Fibroblast of villous mesenchyme (primary cell): ENCODE data around the gene CCDC185. TPM values are rescaled to one million over a fixed set of nuclear protein-coding genes. Genes with fewer than 3 reads are reported as not detected.

Source experiments
- DNase-seq: peaks from one replicate; pipeline ENCODE4 v3.0.0-alpha.2; 2010; ENCODE audit warnings: low read depth
- H3K4me3 ChIP-seq: 2 replicates; pipeline ENCODE4 v1.5.1; 2011; ENCODE audit warnings: low read depth, mild to moderate bottlenecking, low read length
- total RNA-seq: library from RNA; depleted of rRNA; stranded (reverse); fragments of >200 nt; gene quantifications from 2 replicates; pipeline ENCODE4 v1.2.3, GENCODE V29; 2012
- TF ChIP-seq, protein P1 (sequence below): IDR thresholded peaks from 2 replicates; pipeline ENCODE4 v1.5.1; 2012; ENCODE audit warnings: low read depth, mild to moderate bottlenecking, low read length; ENCODE audit not compliant: insufficient read depth

The CCDC185 gene
- total RNA-seq, 1 donor = not detected

DNA sequence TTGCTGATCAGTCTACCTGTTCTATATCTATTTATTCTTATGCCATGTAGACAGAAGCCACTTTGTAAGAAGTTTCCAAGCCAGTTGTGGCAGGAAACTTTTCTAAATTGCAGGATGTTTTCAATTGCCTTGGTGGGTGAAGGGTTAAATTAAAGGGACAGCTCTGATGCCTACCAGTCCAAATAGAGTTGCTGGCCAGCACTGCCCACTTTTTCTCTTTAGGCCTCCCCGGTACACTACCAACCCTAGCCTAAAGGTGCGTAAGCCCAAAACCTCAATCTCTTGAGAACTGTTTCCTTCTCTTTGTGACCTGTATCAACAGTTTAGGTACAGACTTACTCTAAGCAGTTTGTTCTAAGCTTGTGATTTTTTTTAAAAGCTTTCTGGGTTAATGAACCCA lies 44.8 kb upstream of the CCDC185 start:
- H3K4me3 ChIP-seq = no peak overlapping the region
- TF ChIP-seq, protein P1, sequence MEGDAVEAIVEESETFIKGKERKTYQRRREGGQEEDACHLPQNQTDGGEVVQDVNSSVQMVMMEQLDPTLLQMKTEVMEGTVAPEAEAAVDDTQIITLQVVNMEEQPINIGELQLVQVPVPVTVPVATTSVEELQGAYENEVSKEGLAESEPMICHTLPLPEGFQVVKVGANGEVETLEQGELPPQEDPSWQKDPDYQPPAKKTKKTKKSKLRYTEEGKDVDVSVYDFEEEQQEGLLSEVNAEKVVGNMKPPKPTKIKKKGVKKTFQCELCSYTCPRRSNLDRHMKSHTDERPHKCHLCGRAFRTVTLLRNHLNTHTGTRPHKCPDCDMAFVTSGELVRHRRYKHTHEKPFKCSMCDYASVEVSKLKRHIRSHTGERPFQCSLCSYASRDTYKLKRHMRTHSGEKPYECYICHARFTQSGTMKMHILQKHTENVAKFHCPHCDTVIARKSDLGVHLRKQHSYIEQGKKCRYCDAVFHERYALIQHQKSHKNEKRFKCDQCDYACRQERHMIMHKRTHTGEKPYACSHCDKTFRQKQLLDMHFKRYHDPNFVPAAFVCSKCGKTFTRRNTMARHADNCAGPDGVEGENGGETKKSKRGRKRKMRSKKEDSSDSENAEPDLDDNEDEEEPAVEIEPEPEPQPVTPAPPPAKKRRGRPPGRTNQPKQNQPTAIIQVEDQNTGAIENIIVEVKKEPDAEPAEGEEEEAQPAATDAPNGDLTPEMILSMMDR = no peak
- DNase-seq = no peak

DNA sequence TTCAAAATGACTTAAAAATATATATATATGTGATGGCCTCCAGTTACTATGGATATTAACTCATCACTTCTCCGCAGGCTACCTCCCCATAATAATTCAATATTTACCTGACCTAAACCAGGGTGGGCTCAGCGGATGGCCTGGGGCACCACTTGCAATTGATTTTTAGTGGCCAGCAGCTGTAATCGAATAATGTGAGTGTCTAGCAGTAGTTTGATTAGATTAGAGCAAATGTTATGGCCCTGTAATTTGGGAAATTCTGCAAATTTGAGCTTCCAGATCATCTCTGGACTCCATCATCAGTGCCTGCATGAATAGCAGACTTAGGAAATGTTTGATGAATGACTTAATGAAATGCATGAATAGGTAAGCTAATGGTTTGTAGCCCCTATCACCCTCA lies 44.0 kb upstream of the CCDC185 start:
- DNase-seq = no peak
- no peak overlapping the region for H3K4me3 ChIP-seq
- TF ChIP-seq, protein P1 = no peak

DNA sequence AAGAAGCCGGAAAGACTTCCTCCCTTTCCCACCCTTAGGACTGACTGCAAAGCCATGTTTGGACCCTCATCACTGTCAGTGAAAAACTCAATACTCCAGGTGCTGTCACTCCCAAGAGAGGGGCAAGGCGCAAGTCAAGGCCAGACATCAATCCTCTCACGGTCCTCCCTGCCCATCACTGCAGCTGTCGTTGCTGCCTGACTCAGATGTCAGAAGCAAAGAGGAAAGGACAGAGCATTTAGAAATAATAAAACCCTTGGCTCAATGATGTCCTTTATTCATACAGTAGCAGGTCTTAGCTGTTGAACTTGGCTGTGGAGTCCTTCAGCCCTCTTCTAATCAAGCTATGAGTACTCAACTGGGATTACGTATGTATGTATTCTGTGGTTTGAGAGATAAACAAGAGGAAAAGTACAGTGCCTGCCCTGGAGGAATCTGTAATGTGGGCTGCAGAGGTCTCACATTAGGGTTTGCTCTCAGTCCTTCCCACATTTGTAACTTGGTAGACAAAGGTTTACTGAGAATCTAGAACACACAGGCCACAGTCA lies 42.8 kb upstream of the CCDC185 start:
- DNase-seq = peak; percentile 78
- TF ChIP-seq, protein P1 = no peak
- no peak overlapping the region for H3K4me3 ChIP-seq

DNA sequence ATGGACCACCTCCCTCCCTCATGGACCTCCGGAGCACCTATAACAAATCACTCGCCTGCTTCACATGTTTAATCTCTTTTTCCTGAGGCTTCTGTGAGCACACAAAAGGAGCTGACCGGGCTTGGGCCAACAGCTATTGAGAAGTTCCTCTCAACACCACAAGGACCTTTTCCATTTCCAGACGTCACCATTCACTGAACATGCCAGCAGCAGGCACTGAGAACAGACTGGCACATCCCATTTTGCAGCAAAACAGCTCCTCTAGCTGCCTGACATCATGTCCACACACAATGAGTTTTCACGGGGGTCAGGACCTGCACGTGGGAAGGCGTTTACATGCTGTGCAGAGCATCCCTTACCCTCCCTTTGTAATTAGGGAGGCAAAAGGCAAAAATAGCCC lies 40.3 kb upstream of the CCDC185 start:
- DNase-seq = no peak
- TF ChIP-seq, protein P1 = no peak
- H3K4me3 ChIP-seq = no peak overlapping the region

DNA sequence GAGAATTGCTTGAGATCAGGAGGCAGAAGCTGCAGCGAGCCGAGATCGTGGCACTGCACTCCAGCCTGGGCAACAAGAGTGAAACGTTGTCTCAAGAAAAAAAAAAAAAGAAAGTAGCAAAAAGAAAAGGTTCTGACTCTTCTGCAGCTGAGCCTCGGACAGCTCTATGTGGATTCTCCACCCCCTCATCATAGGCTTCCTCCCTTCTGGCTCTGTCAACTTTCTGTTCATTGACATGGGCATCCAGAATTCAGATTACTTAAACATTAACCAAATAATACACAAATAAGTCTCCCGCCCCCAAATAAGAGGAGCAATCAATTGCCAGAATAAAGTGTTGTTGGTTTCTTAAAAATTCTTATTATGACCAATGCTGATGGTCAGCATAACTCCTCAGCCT lies 39.3 kb upstream of the CCDC185 start:
- no peak overlapping the region for H3K4me3 ChIP-seq
- TF ChIP-seq, protein P1 = no peak
- no peak for DNase-seq

DNA sequence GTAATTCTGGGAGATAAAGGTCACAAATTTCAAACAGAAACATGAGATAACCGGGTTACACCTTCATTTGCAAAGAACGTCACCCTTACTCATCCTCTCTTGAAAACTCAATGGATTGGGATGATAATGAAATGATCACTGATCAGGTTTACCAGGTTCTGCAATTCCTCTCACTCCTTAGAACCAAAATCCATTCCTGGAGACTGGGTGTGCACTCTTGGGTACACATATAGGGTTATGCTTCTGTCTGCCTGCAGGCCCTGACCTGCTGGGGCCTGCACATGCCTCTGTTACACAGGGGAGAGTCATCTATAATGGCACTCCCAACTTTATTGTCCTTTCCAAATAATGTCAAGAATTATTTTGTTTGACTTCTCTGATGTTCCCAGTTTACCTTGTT lies 37.5 kb upstream of the CCDC185 start:
- TF ChIP-seq, protein P1 = no peak
- no peak for DNase-seq
- H3K4me3 ChIP-seq = no peak overlapping the region

DNA sequence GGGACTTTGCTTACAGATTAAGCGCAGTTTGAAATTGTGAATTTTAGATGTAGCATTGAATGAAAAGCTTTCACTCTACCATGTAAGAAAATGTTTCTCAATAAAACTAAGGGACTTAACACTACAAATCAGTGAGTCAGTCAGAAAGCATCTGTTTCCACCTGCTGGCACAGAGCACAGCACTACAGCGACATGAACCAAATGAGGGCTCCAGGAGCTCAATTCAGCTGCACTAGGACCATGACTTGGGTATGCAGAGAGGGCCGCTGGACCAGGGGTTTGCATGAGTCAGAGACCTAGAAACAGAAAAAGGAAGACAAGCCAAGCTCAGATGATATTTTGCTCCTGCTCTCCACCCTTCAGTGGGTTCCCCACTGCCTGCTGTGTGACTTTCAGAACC lies 34.4 kb upstream of the CCDC185 start:
- TF ChIP-seq, protein P1 = no peak
- no peak overlapping the region for H3K4me3 ChIP-seq
- DNase-seq = no peak
